H9 (cell line): ENCODE measurements around the gene RALGDS. TPM values are rescaled to one million over a fixed set of nuclear protein-coding genes. Genes with fewer than 3 reads are reported as not detected.

ENCODE experiments used
- DNase-seq: peaks from one replicate; pipeline ENCODE4 v3.0.0-alpha.2; 2017
- H2AFZ ChIP-seq: one replicate; pipeline ENCODE4 v1.6.1; 2013; ENCODE audit warnings: mild to moderate bottlenecking, low read length, control low read depth, moderate library complexity
- H2AK5ac ChIP-seq: 2 replicates; pipeline ENCODE4 v1.6.1; 2013; ENCODE audit warnings: low read length, control low read depth, mixed read lengths; ENCODE audit not compliant: insufficient read length
- H2BK120ac ChIP-seq: one replicate; pipeline ENCODE4 v1.6.1; 2013; ENCODE audit warnings: low read depth, mild to moderate bottlenecking, low read length, control low read depth, inconsistent platforms; ENCODE audit not compliant: poor library complexity, severe bottlenecking
- H2BK12ac ChIP-seq: 2 replicates; pipeline ENCODE4 v1.6.1; 2013; ENCODE audit warnings: low read length, control low read depth, mixed read lengths, low read depth; ENCODE audit not compliant: insufficient read length
- H2BK15ac ChIP-seq: 2 replicates; pipeline ENCODE4 v1.6.1; 2013; ENCODE audit warnings: low read depth, low read length, control low read depth
- H2BK20ac ChIP-seq: one replicate; pipeline ENCODE4 v1.6.1; 2013; ENCODE audit warnings: low read depth, mild to moderate bottlenecking, low read length, control low read depth, inconsistent platforms; ENCODE audit not compliant: poor library complexity, severe bottlenecking
- H2BK5ac ChIP-seq: 2 replicates; pipeline ENCODE4 v1.6.1; 2013; ENCODE audit warnings: low read length, control low read depth, mixed read lengths; ENCODE audit not compliant: insufficient read length
- H3K14ac ChIP-seq: 2 replicates; pipeline ENCODE4 v1.6.1; 2013; ENCODE audit warnings: low read length, control low read depth; ENCODE audit not compliant: insufficient read depth
- H3K18ac ChIP-seq: 2 replicates; pipeline ENCODE4 v1.6.1; 2013; ENCODE audit warnings: low read depth, mild to moderate bottlenecking, mixed read lengths, low read length, control low read depth; ENCODE audit not compliant: insufficient read length
- H3K23ac ChIP-seq: 2 replicates; pipeline ENCODE4 v1.6.1; 2013; ENCODE audit warnings: low read length, control low read depth, mixed read lengths, low read depth; ENCODE audit not compliant: insufficient read length
- H3K23me2 ChIP-seq: 2 replicates; pipeline ENCODE4 v1.6.1; 2013; ENCODE audit warnings: low read depth, mild to moderate bottlenecking, mixed read lengths, low read length, control low read depth; ENCODE audit not compliant: insufficient read length, poor library complexity, severe bottlenecking
- H3K27ac ChIP-seq: 2 replicates; pipeline ENCODE4 v1.5.1; 2013; ENCODE audit warnings: low read length, control low read depth, mixed read lengths, low read depth; ENCODE audit not compliant: insufficient read length
- H3K27me3 ChIP-seq: 2 replicates; pipeline ENCODE4 v1.6.1; 2013; ENCODE audit warnings: low read length, control low read depth, inconsistent platforms; ENCODE audit not compliant: insufficient read depth
- H3K4ac ChIP-seq: 2 replicates; pipeline ENCODE4 v1.6.1; 2013; ENCODE audit warnings: low read depth, mild to moderate bottlenecking, control low read depth, inconsistent platforms, low read length, moderate library complexity
- H3K4me1 ChIP-seq: 2 replicates; pipeline ENCODE4 v1.6.1; 2013; ENCODE audit warnings: low read length, control low read depth, inconsistent platforms; ENCODE audit not compliant: insufficient read depth
- H3K4me2 ChIP-seq: 2 replicates; pipeline ENCODE4 v1.6.1; 2013; ENCODE audit warnings: low read length, control low read depth, mixed read lengths; ENCODE audit not compliant: insufficient read length, insufficient read depth
- H3K56ac ChIP-seq: 2 replicates; pipeline ENCODE4 v1.6.1; 2013; ENCODE audit warnings: low read depth, mild to moderate bottlenecking, mixed read lengths, low read length, control low read depth; ENCODE audit not compliant: insufficient read length
- H3K79me1 ChIP-seq: 2 replicates; pipeline ENCODE4 v1.6.1; 2013; ENCODE audit warnings: low read depth, mild to moderate bottlenecking, moderate library complexity, low read length, control low read depth, inconsistent platforms; ENCODE audit not compliant: insufficient read depth, poor library complexity, severe bottlenecking
- H3K79me2 ChIP-seq: 2 replicates; pipeline ENCODE4 v1.6.1; 2013; ENCODE audit warnings: low read length, control low read depth, inconsistent platforms; ENCODE audit not compliant: insufficient read depth
- H3K9ac ChIP-seq: 2 replicates; pipeline ENCODE4 v1.6.1; 2013; ENCODE audit warnings: low read length, control low read depth, mixed read lengths; ENCODE audit not compliant: insufficient read length; ENCODE audit errors: extremely low read depth
- H3K9me3 ChIP-seq: one replicate; pipeline ENCODE4 v1.6.1; 2013; ENCODE audit warnings: low read depth, low read length, inconsistent platforms; ENCODE audit not compliant: control insufficient read depth
- H3T11ph ChIP-seq: one replicate; pipeline ENCODE4 v1.6.1; 2013; ENCODE audit warnings: mild to moderate bottlenecking, low read length, control low read depth, inconsistent platforms
- H4K20me1 ChIP-seq: one replicate; pipeline ENCODE4 v1.6.1; 2013; ENCODE audit not compliant: control insufficient read depth, insufficient read length, insufficient read depth
- H4K5ac ChIP-seq: 2 replicates; pipeline ENCODE4 v1.6.1; 2013; ENCODE audit warnings: low read depth, mild to moderate bottlenecking, mixed read lengths, low read length, control low read depth; ENCODE audit not compliant: insufficient read length
- H4K8ac ChIP-seq: replicated peaks from 2 replicates; pipeline ENCODE4 v1.6.1; 2013; ENCODE audit warnings: low read length, control low read depth, mixed read lengths, low read depth; ENCODE audit not compliant: insufficient read length
- H4K91ac ChIP-seq: 2 replicates; pipeline ENCODE4 v1.6.1; 2013; ENCODE audit warnings: low read depth, mild to moderate bottlenecking, moderate library complexity, mixed read lengths, low read length, control low read depth; ENCODE audit not compliant: insufficient read length
- H3K27ac Mint-ChIP-seq, 3 experiments: 2 replicates in 2 of 3; 3 replicates in 1 of 3; pipeline ENCODE4 v1.8.0; 2020 to 2021; ENCODE audit warnings: mixed read lengths in 3 of 3, mild to moderate bottlenecking in 1 of 3, moderate library complexity in 1 of 3
- H3K27me3 Mint-ChIP-seq: 2 replicates; pipeline ENCODE4 v1.8.0; 2021; ENCODE audit warnings: low read depth, mild to moderate bottlenecking, moderate library complexity, mixed read lengths
- H3K36me3 Mint-ChIP-seq, 3 experiments: 2 replicates in 2 of 3; 3 replicates in 1 of 3; pipeline ENCODE4 v1.8.0; 2020 to 2021; ENCODE audit warnings: low read depth in 3 of 3, mixed read lengths in 3 of 3; ENCODE audit not compliant: insufficient read depth in 1 of 3
- H3K4me1 Mint-ChIP-seq, 2 experiments: 2 replicates each; pipeline ENCODE4 v1.8.0; 2020; ENCODE audit warnings: mixed read lengths in 2 of 2
- H3K4me3 Mint-ChIP-seq, 2 experiments: 2 replicates in 1 of 2; 3 replicates in 1 of 2; pipeline ENCODE4 v1.8.0; 2020 to 2021; ENCODE audit warnings: mild to moderate bottlenecking in 2 of 2, mixed read lengths in 2 of 2, moderate library complexity in 1 of 2
- H3K9me3 Mint-ChIP-seq, 2 experiments: 2 replicates in 1 of 2; 3 replicates in 1 of 2; pipeline ENCODE4 v1.8.0; 2020; ENCODE audit warnings: mild to moderate bottlenecking in 2 of 2, mixed read lengths in 2 of 2, moderate library complexity in 1 of 2
- CTCF ChIP-seq: fragments of 200-600 bp; sonication (generic); conservative IDR thresholded peaks from 3 replicates; pipeline ENCODE4 v1.8.0; 2021; ENCODE audit warnings: antibody characterized with exemption, mild to moderate bottlenecking
- WGBS: extraction: QIAGEN DNeasy Blood & Tissue Kit; methylation state at CpG from one replicate; pipeline ENCODE4 v1.1.7; 2013; ENCODE audit warnings: missing lambda C conversion rate, low lambda C conversion rate, mixed read lengths; ENCODE audit not compliant: insufficient read length; ENCODE audit errors: extremely low coverage; 5-methylcytosine and 5-hydroxymethylcytosine counted together
- total RNA-seq: library from RNA; stranded (reverse); gene quantifications from 2 replicates; pipeline ENCODE4 v1.2.1, GENCODE V29; 2021

RALGDS gene
- total RNA-seq, 1 experiment from 2014 or later: 21.3 TPM

GRCh38 chr9:133088756-133089155, 32.3 kb downstream of the RALGDS start:
- Histone ChIP-seq H4K8ac (no peak overlapping the region), H2BK12ac (no peak overlapping the region), H3K23me2 (no peaks in the 10 kb centered on the region), H3K4ac (no peak overlapping the region), H2AFZ (no peak overlapping the region), H3K4me2 (no peak overlapping the region), H3K9ac (no peak overlapping the region), H3T11ph (no peak overlapping the region), H2BK20ac (no peak overlapping the region), H2AK5ac (no peak overlapping the region), H3K79me1 (no peaks in the 10 kb centered on the region), H4K91ac (no peak overlapping the region), H3K27ac (no peak overlapping the region), H3K18ac (no peak overlapping the region), H2BK15ac (no peak overlapping the region), H3K23ac (no peak overlapping the region), H3K4me1 (no peaks in the 10 kb centered on the region), H4K5ac (no peak overlapping the region), H3K14ac (no peak overlapping the region), H4K20me1 (no peaks in the 10 kb centered on the region), H3K9me3 (no peaks in the 10 kb centered on the region), H2BK120ac (no peak overlapping the region), H2BK5ac (no peak overlapping the region), H3K56ac (no peak overlapping the region), H3K79me2 (no peaks in the 10 kb centered on the region), H3K27me3 (no peaks in the 10 kb centered on the region)
- WGBS: no CpG with 5 or more reads among the region's 7 CpGs
- Mint-ChIP-seq H3K4me3 (no peak overlapping the region), H3K4me1 (0 out of 4 replicates have a peak, but pooled peaks cover 0 to 2% of the 10 kb centered on the region in 2 experiments), H3K27ac (no peak overlapping the region; a peak in 1 of 7 replicates), H3K36me3 (no peaks in the 10 kb centered on the region), H3K9me3 (no peaks in the 10 kb centered on the region), H3K27me3 (peaks cover 4% of the 10 kb centered on the region; the same call in 1 of the 2 replicates)
- no peak for TF ChIP-seq CTCF
- no peak for DNase-seq
